ENCODE data around the gene FRMD4A. TPM values are rescaled to one million over a fixed set of nuclear protein-coding genes. Genes with fewer than 3 reads are reported as not detected.

The FRMD4A gene
- total and polyA plus RNA-seq, 7 donors: 3.0 to 27.8 (median 14.4) TPM

DNA sequence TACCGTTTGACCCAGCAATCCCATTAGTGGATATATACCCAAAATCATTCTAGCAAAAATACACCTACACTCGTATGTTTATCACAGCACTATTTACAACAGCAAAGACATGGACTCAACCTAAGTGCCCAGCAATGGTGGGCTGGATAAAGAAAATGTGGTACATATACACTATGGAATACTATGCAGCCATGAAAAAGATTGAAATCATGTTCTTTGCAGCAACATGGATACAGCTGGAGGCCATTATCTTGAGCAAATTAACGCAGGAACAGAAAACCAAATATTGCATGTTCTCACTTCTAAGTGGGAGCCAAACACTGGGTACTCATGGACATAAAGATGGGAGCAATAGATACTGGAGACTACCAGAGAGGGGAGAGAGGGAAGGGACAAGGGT, 223.9 kb downstream of the FRMD4A start:
- Histone ChIP-seq H3K27me3 (peaks cover 0 to 7% (median 0%) of the 10 kb centered on the region in 3 donors), H3K36me3 (no peaks in the 10 kb centered on the region), H3K9me3 (no peaks in the 10 kb centered on the region), H3K27ac (no peak overlapping the region), H3K4me1 (no peaks in the 10 kb centered on the region), H3K4me3 (no peak overlapping the region)
- DNase-seq: no peak
- WGBS, 2 donors: 91 to 93% methylated on average over 3 of the region's 3 CpGs
- intact Hi-C loops (cut with DNase I): no loop called here
- TF ChIP-seq EP300 (IDR thresholded peaks at IDR 0.05) (no peak), POLR2AphosphoS5 (IDR thresholded peaks at IDR 0.05) (no peak), POLR2A (IDR thresholded peaks at IDR 0.05) (no peak)
- TF ChIP-seq, protein P1, sequence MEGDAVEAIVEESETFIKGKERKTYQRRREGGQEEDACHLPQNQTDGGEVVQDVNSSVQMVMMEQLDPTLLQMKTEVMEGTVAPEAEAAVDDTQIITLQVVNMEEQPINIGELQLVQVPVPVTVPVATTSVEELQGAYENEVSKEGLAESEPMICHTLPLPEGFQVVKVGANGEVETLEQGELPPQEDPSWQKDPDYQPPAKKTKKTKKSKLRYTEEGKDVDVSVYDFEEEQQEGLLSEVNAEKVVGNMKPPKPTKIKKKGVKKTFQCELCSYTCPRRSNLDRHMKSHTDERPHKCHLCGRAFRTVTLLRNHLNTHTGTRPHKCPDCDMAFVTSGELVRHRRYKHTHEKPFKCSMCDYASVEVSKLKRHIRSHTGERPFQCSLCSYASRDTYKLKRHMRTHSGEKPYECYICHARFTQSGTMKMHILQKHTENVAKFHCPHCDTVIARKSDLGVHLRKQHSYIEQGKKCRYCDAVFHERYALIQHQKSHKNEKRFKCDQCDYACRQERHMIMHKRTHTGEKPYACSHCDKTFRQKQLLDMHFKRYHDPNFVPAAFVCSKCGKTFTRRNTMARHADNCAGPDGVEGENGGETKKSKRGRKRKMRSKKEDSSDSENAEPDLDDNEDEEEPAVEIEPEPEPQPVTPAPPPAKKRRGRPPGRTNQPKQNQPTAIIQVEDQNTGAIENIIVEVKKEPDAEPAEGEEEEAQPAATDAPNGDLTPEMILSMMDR (IDR thresholded peaks at IDR 0.05): no peak

DNA sequence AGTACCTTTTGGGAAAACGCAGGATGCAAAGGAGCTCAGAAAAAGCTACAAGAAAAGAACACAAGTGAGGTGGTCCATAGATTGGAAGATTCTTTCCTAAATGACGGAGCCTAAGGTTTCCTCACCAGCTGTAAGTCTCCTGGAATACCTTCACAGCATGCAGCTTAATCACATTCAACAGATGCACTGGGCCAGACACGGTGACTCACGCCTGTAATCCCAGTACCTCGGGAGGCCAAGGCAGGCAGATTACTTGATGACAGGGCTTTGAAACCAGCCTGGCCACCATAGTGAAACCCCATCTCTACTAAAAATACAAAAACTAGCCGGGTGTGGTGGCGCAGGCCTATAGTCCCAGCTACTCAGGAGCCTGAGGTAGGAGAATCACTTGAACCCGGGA, 228.7 kb downstream of the FRMD4A start:
- Histone ChIP-seq H3K27me3 (peaks cover 0 to 6% (median 0%) of the 10 kb centered on the region in 3 donors), H3K4me3 (no peak overlapping the region), H3K9me3 (no peaks in the 10 kb centered on the region), H3K36me3 (no peaks in the 10 kb centered on the region), H3K4me1 (no peaks in the 10 kb centered on the region), H3K27ac (no peak overlapping the region)
- intact Hi-C loops (cut with DNase I): no loop called here
- no peak for DNase-seq
- TF ChIP-seq POLR2AphosphoS5 (IDR thresholded peaks at IDR 0.05): no peak
- TF ChIP-seq, protein P1 (IDR thresholded peaks at IDR 0.05): no peak
- no peak for TF ChIP-seq EP300 (IDR thresholded peaks at IDR 0.05)
- no peak for TF ChIP-seq POLR2A (IDR thresholded peaks at IDR 0.05)
- WGBS, 2 donors: 90 to 95% methylated on average over 8 of the region's 8 CpGs

DNA sequence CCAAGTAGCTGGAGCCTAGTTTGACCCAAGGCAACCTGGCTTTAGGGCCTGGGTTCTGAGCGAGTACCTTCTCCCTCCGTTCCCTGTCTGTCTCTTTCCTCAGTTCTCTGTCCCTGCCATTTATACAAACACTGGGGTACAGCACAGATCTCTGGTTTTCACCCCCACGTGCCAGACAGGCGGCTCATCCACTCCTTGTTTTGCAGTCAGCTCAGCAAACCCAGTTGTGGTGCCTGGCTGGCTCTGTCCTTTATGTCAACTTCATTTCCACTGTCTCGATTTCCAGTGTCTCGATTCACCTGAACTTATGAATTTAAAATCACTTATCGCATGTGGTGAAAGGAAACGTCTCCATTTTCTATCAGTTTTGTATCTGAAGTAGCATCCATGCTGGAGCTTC, 230.8 kb downstream of the FRMD4A start:
- Histone ChIP-seq H3K27me3 (no peaks in the 10 kb centered on the region), H3K36me3 (no peaks in the 10 kb centered on the region), H3K4me3 (no peak overlapping the region), H3K27ac (no peak overlapping the region), H3K9me3 (no peaks in the 10 kb centered on the region), H3K4me1 (no peaks in the 10 kb centered on the region)
- no peak for TF ChIP-seq EP300 (IDR thresholded peaks at IDR 0.05)
- TF ChIP-seq, protein P1 (IDR thresholded peaks at IDR 0.05): no peak
- TF ChIP-seq POLR2A (IDR thresholded peaks at IDR 0.05): no peak
- TF ChIP-seq POLR2AphosphoS5 (IDR thresholded peaks at IDR 0.05): no peak
- no peak for DNase-seq
- intact Hi-C loops (cut with DNase I): loop anchor here (5.0 kb wide), 1 partner anchor 377 kb away; no protein-coding TSS in a partner anchor
- WGBS, 2 donors: 79 to 81% methylated on average over 8 of the region's 8 CpGs

DNA sequence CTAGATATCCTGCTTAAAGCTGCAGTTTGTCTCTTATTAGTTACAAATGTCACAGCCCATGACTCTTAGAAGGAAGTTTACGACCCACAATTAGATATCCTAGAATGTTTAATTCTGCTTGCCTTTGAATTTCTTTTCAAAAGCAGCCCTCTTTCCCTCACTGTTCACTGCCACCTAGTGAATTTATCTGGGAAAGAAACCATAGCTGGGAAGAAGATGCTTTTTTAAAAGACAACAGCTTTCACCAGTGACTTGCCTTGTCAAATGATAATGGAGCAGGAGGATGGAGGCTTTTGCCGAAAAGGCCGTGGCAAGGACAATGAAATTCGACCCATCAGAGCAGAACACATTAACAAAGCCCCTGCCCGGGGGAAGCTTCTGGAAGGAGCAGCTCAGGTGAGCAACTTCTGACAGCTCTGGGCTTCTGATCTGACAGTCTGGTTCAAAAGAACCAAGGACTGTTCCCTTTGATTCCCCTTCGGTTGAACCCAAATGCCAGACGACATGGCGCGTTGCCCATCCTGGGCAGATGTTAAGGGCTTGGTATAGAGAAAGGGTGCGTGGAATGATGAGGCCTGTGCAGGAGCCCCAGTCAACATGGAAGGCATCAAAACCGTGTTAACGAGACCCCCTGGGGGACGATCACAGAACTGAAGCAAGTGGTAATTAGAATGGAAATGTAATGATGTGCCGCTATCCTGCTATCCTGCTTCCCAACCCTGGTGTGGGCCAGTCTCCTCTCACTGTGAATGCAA, 236.8 kb downstream of the FRMD4A start:
- H3K27ac ChIP-seq: no peak overlapping the region
- no peaks in the 10 kb centered on the region for H3K36me3 ChIP-seq
- TF ChIP-seq POLR2A (IDR thresholded peaks at IDR 0.05) (no peak), EP300 (IDR thresholded peaks at IDR 0.05) (no peak), POLR2AphosphoS5 (IDR thresholded peaks at IDR 0.05) (no peak)
- TF ChIP-seq, protein P1 (IDR thresholded peaks at IDR 0.05): peak in 3 of 4 experiments; percentile 19 to 53 (median 25)
- H3K9me3 ChIP-seq: no peaks in the 10 kb centered on the region
- 68 to 69% methylated on average over 14 of the region's 14 CpGs for WGBS, 2 donors
- H3K4me3 ChIP-seq: no peak overlapping the region
- no peaks in the 10 kb centered on the region for H3K27me3 ChIP-seq
- H3K4me1 ChIP-seq: no peaks in the 10 kb centered on the region
- intact Hi-C loops (cut with DNase I): loop anchor here (2.0 kb wide), 1 partner anchor 303 kb away; no protein-coding TSS in a partner anchor
- no peak for DNase-seq
